Measurements from ENCODE around the gene SELENOO. TPM values are rescaled to one million over a fixed set of nuclear protein-coding genes. Genes with fewer than 3 reads are reported as not detected.

Gene SELENOO
- total RNA-seq, 1 donor from 2014 or later = 30.8 TPM

GRCh38 chr22:50252082-50253045 lies 51.6 kb downstream of the SELENOO start:
- peak; percentile 74 for DNase-seq (ENCODE audit: low read depth)

DNA sequence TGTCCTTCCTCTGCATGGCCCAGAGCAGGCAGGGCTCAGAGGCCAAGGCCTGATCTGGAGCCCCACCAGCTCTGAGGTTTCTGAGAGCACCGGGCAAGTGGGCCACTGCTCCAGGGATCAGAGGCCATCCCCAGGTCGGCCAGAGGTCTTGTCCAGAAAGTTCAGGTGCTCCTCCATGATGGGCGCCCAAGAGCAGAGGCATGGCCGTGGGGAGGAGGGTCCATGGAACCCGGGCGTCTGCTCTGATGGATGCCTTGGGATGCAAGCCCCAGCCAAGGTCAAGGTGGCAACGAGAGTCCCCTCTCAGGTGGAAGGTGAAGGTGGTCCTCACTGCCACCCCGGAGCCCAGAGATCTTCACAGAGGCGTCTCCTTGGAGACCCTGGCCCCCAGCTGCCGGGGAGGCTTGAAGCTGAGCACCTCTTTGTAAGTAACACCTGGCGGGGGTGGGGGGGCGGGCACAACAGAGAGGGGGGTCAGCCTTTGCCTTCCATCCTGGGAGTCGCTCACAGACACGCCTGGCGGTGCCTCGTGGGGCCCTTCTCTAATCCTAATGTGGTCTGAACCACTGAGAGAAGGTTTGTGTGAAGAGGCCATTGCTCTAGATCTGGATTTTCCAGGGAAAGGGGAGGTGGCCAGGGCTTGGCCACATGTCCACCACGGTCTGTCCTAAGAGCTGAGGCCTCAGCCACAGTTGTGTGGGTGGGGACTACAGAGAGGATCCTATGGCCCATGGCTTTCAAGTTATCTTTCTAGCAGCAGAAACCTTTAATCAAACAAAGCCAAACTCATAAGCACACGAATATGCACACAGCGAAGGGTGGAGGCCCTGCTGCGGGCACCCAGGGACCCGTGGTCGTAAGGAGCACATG lies 52.5 kb downstream of the SELENOO start:
- DNase-seq (ENCODE audit: low read depth) = no peak

- no peak for DNase-seq (ENCODE audit: low read depth)
These were observed 53.1 kb downstream of the SELENOO start for GRCh38 chr22:50253941-50254340.

- no peak for DNase-seq (ENCODE audit: low read depth)
These were observed 54.3 kb downstream of the SELENOO start for GRCh38 chr22:50255099-50255498.

- no peak for DNase-seq (ENCODE audit: low read depth)
These were observed 54.8 kb downstream of the SELENOO start for GRCh38 chr22:50255607-50256006.

DNA sequence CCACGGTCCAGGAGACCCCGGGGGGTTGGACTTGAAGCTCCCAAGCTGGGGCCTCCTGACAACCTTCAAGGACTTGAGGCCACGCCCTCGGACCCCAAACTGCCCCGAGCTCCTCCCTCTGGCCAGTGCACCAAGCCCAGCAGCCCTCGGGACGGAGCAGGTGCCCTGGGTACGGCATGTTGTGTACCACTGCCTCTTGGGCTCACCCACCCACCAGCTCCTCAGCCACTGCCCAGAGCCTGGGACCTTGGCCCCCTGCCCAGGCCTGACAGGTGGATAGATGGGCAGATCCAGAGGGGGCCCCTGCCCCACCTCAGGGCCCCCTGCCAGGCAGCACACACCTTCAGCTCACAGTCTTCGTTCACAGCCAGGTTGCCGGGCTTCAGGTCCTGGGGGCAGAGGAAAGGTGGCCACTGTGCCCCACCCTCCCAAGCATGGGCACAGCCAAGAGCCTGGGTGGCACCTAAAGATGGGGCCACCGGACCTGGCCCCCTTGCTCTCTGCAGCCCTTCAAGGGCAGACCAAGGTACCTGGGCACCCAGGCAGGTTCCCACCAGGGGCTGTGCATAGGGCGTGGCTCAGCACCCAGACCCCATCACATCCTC lies 55.5 kb downstream of the SELENOO start:
- DNase-seq (ENCODE audit: low read depth) = no peak

DNA sequence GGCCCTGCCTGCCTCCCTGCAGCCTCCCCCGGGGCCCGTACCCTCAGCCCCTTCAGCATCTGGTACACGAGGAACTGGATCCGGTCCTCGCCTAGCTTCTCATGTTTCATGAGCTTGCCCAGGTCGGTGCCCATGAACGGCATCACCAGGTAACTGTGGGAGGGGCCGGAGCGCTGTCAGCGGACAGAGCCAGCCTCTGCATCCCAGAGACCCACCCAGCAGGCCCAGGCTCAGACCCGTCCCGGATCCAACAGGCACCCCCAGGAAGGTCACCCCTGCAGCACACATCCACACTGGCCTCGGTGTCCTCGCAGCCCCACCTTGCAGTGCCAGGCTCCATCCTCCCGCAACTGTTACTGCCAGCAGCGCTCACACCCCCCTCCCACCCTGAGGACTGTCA lies 56.2 kb downstream of the SELENOO start:
- DNase-seq (ENCODE audit: low read depth) = no peak

DNA sequence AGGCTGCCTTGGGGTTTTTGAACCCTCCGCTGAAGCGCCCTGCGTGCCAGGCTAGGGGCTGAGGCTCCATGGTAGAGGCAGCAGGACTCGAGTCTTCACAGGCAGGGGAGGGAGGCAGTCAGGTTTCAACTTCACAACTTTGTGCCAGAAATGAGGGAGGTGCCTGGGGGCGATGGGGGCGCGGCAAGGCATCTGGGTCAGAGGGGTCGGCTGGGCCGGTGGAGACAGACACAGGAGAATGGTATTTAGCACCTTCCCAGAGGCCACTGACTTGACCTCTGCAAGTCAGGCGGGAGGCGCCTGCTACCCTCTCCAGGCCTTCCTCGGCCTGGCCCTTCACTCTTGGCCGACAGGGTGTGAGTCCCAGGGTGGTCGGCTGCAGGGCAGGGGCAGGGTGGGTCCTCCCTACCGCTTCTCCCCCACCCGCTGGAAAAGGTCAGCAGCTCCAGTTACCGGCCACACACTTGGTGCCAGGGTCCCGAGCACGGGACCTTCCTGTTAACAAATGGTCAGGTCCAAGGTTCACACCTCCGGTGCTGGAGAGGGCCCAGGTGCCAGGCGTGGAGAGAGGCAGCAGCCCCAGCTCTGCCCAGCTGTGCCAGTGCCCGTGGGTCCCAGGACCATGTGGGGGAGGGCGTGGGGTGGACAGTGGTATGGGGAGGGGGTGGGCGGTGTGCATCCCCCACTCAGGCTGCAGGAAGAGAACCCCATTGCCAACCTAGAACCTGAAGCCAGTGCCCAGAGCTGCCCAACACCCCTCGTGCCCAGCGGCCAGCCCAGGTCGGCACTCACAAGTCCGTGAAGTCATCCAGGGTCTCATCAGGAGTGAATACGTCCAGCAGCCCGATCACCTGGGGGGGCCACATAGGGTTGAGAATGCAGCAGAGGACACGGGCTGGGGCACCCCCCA lies 56.9 kb downstream of the SELENOO start:
- DNase-seq (ENCODE audit: low read depth) = no peak

- DNase-seq (ENCODE audit: low read depth) = peak; percentile 55
These were observed 57.8 kb downstream of the SELENOO start for GRCh38 chr22:50258361-50259292.

GRCh38 chr22:50259302-50259701 lies 58.5 kb downstream of the SELENOO start:
- DNase-seq (ENCODE audit: low read depth) = no peak

GRCh38 chr22:50260434-50260800 lies 59.6 kb downstream of the SELENOO start:
- DNase-seq (ENCODE audit: low read depth) = no peak

- DNase-seq (ENCODE audit: low read depth) = peak; percentile 70
These were observed 60.2 kb downstream of the SELENOO start for GRCh38 chr22:50260801-50261614.

- DNase-seq (ENCODE audit: low read depth) = peak; percentile 40
These were observed 61.0 kb downstream of the SELENOO start, which contains the start of gene MAPK12 for GRCh38 chr22:50261615-50262459. Gene MAPK12, minus strand, starts transcription at chr22:50261683. Its CDS starts 174 bp downstream, at chr22:50261509.

GRCh38 chr22:50262460-50262911 lies 61.7 kb downstream of the SELENOO start:
- DNase-seq (ENCODE audit: low read depth) = peak; percentile 47

- DNase-seq (ENCODE audit: low read depth) = no peak
These were observed 62.3 kb downstream of the SELENOO start for GRCh38 chr22:50262973-50263617.

- DNase-seq (ENCODE audit: low read depth) = no peak
These were observed 63.4 kb downstream of the SELENOO start for GRCh38 chr22:50264104-50264745.
